H9 (cell line): ENCODE measurements around the gene ARHGAP12. TPM values are rescaled to one million over a fixed set of nuclear protein-coding genes. Genes with fewer than 3 reads are reported as not detected.

Experiments
- DNase-seq: peaks from one replicate; pipeline ENCODE4 v3.0.0-alpha.2; 2017
- H2AFZ ChIP-seq: one replicate; pipeline ENCODE4 v1.6.1; 2013; ENCODE audit warnings: mild to moderate bottlenecking, low read length, control low read depth, moderate library complexity
- H2AK5ac ChIP-seq: 2 replicates; pipeline ENCODE4 v1.6.1; 2013; ENCODE audit warnings: low read length, control low read depth, mixed read lengths; ENCODE audit not compliant: insufficient read length
- H2BK120ac ChIP-seq: one replicate; pipeline ENCODE4 v1.6.1; 2013; ENCODE audit warnings: low read depth, mild to moderate bottlenecking, low read length, control low read depth, inconsistent platforms; ENCODE audit not compliant: poor library complexity, severe bottlenecking
- H2BK12ac ChIP-seq: 2 replicates; pipeline ENCODE4 v1.6.1; 2013; ENCODE audit warnings: low read length, control low read depth, mixed read lengths, low read depth; ENCODE audit not compliant: insufficient read length
- H2BK15ac ChIP-seq: 2 replicates; pipeline ENCODE4 v1.6.1; 2013; ENCODE audit warnings: low read depth, low read length, control low read depth
- H2BK20ac ChIP-seq: one replicate; pipeline ENCODE4 v1.6.1; 2013; ENCODE audit warnings: low read depth, mild to moderate bottlenecking, low read length, control low read depth, inconsistent platforms; ENCODE audit not compliant: poor library complexity, severe bottlenecking
- H2BK5ac ChIP-seq: 2 replicates; pipeline ENCODE4 v1.6.1; 2013; ENCODE audit warnings: low read length, control low read depth, mixed read lengths; ENCODE audit not compliant: insufficient read length
- H3K14ac ChIP-seq: 2 replicates; pipeline ENCODE4 v1.6.1; 2013; ENCODE audit warnings: low read length, control low read depth; ENCODE audit not compliant: insufficient read depth
- H3K18ac ChIP-seq: 2 replicates; pipeline ENCODE4 v1.6.1; 2013; ENCODE audit warnings: low read depth, mild to moderate bottlenecking, mixed read lengths, low read length, control low read depth; ENCODE audit not compliant: insufficient read length
- H3K23ac ChIP-seq: 2 replicates; pipeline ENCODE4 v1.6.1; 2013; ENCODE audit warnings: low read length, control low read depth, mixed read lengths, low read depth; ENCODE audit not compliant: insufficient read length
- H3K23me2 ChIP-seq: 2 replicates; pipeline ENCODE4 v1.6.1; 2013; ENCODE audit warnings: low read depth, mild to moderate bottlenecking, mixed read lengths, low read length, control low read depth; ENCODE audit not compliant: insufficient read length, poor library complexity, severe bottlenecking
- H3K27ac ChIP-seq: 2 replicates; pipeline ENCODE4 v1.5.1; 2013; ENCODE audit warnings: low read length, control low read depth, mixed read lengths, low read depth; ENCODE audit not compliant: insufficient read length
- H3K27me3 ChIP-seq: 2 replicates; pipeline ENCODE4 v1.6.1; 2013; ENCODE audit warnings: low read length, control low read depth, inconsistent platforms; ENCODE audit not compliant: insufficient read depth
- H3K4ac ChIP-seq: 2 replicates; pipeline ENCODE4 v1.6.1; 2013; ENCODE audit warnings: low read depth, mild to moderate bottlenecking, control low read depth, inconsistent platforms, low read length, moderate library complexity
- H3K4me1 ChIP-seq: 2 replicates; pipeline ENCODE4 v1.6.1; 2013; ENCODE audit warnings: low read length, control low read depth, inconsistent platforms; ENCODE audit not compliant: insufficient read depth
- H3K4me2 ChIP-seq: 2 replicates; pipeline ENCODE4 v1.6.1; 2013; ENCODE audit warnings: low read length, control low read depth, mixed read lengths; ENCODE audit not compliant: insufficient read length, insufficient read depth
- H3K56ac ChIP-seq: 2 replicates; pipeline ENCODE4 v1.6.1; 2013; ENCODE audit warnings: low read depth, mild to moderate bottlenecking, mixed read lengths, low read length, control low read depth; ENCODE audit not compliant: insufficient read length
- H3K79me1 ChIP-seq: 2 replicates; pipeline ENCODE4 v1.6.1; 2013; ENCODE audit warnings: low read depth, mild to moderate bottlenecking, moderate library complexity, low read length, control low read depth, inconsistent platforms; ENCODE audit not compliant: insufficient read depth, poor library complexity, severe bottlenecking
- H3K79me2 ChIP-seq: 2 replicates; pipeline ENCODE4 v1.6.1; 2013; ENCODE audit warnings: low read length, control low read depth, inconsistent platforms; ENCODE audit not compliant: insufficient read depth
- H3K9ac ChIP-seq: 2 replicates; pipeline ENCODE4 v1.6.1; 2013; ENCODE audit warnings: low read length, control low read depth, mixed read lengths; ENCODE audit not compliant: insufficient read length; ENCODE audit errors: extremely low read depth
- H3K9me3 ChIP-seq: one replicate; pipeline ENCODE4 v1.6.1; 2013; ENCODE audit warnings: low read depth, low read length, inconsistent platforms; ENCODE audit not compliant: control insufficient read depth
- H3T11ph ChIP-seq: one replicate; pipeline ENCODE4 v1.6.1; 2013; ENCODE audit warnings: mild to moderate bottlenecking, low read length, control low read depth, inconsistent platforms
- H4K20me1 ChIP-seq: one replicate; pipeline ENCODE4 v1.6.1; 2013; ENCODE audit not compliant: control insufficient read depth, insufficient read length, insufficient read depth
- H4K5ac ChIP-seq: 2 replicates; pipeline ENCODE4 v1.6.1; 2013; ENCODE audit warnings: low read depth, mild to moderate bottlenecking, mixed read lengths, low read length, control low read depth; ENCODE audit not compliant: insufficient read length
- H4K8ac ChIP-seq: replicated peaks from 2 replicates; pipeline ENCODE4 v1.6.1; 2013; ENCODE audit warnings: low read length, control low read depth, mixed read lengths, low read depth; ENCODE audit not compliant: insufficient read length
- H4K91ac ChIP-seq: 2 replicates; pipeline ENCODE4 v1.6.1; 2013; ENCODE audit warnings: low read depth, mild to moderate bottlenecking, moderate library complexity, mixed read lengths, low read length, control low read depth; ENCODE audit not compliant: insufficient read length
- H3K27ac Mint-ChIP-seq, 3 experiments: 2 replicates in 2 of 3; 3 replicates in 1 of 3; pipeline ENCODE4 v1.8.0; 2020 to 2021; ENCODE audit warnings: mixed read lengths in 3 of 3, mild to moderate bottlenecking in 1 of 3, moderate library complexity in 1 of 3
- H3K27me3 Mint-ChIP-seq: 2 replicates; pipeline ENCODE4 v1.8.0; 2021; ENCODE audit warnings: low read depth, mild to moderate bottlenecking, moderate library complexity, mixed read lengths
- H3K36me3 Mint-ChIP-seq, 3 experiments: 2 replicates in 2 of 3; 3 replicates in 1 of 3; pipeline ENCODE4 v1.8.0; 2020 to 2021; ENCODE audit warnings: low read depth in 3 of 3, mixed read lengths in 3 of 3; ENCODE audit not compliant: insufficient read depth in 1 of 3
- H3K4me1 Mint-ChIP-seq, 2 experiments: 2 replicates each; pipeline ENCODE4 v1.8.0; 2020; ENCODE audit warnings: mixed read lengths in 2 of 2
- H3K4me3 Mint-ChIP-seq, 2 experiments: 2 replicates in 1 of 2; 3 replicates in 1 of 2; pipeline ENCODE4 v1.8.0; 2020 to 2021; ENCODE audit warnings: mild to moderate bottlenecking in 2 of 2, mixed read lengths in 2 of 2, moderate library complexity in 1 of 2
- H3K9me3 Mint-ChIP-seq, 2 experiments: 2 replicates in 1 of 2; 3 replicates in 1 of 2; pipeline ENCODE4 v1.8.0; 2020; ENCODE audit warnings: mild to moderate bottlenecking in 2 of 2, mixed read lengths in 2 of 2, moderate library complexity in 1 of 2
- CTCF ChIP-seq: fragments of 200-600 bp; sonication (generic); conservative IDR thresholded peaks from 3 replicates; pipeline ENCODE4 v1.8.0; 2021; ENCODE audit warnings: antibody characterized with exemption, mild to moderate bottlenecking
- WGBS: extraction: QIAGEN DNeasy Blood & Tissue Kit; methylation state at CpG from one replicate; pipeline ENCODE4 v1.1.7; 2013; ENCODE audit warnings: missing lambda C conversion rate, low lambda C conversion rate, mixed read lengths; ENCODE audit not compliant: insufficient read length; ENCODE audit errors: extremely low coverage; 5-methylcytosine and 5-hydroxymethylcytosine counted together
- total RNA-seq: library from RNA; stranded (reverse); gene quantifications from 2 replicates; pipeline ENCODE4 v1.2.1, GENCODE V29; 2021

ARHGAP12 gene
- total RNA-seq, 1 experiment from 2014 or later: 34.3 TPM

GRCh38 chr10:31829776-31830175 lies 98.9 kb downstream of the ARHGAP12 start:
- Histone ChIP-seq H2BK5ac (no peak overlapping the region), H2BK20ac (no peak overlapping the region), H3K79me2 (no peaks in the 10 kb centered on the region), H3K23ac (no peak overlapping the region), H3K4ac (no peak overlapping the region), H3K27ac (no peak overlapping the region), H2AK5ac (no peak overlapping the region), H3K14ac (no peak overlapping the region), H3K18ac (no peak overlapping the region), H2AFZ (no peak overlapping the region), H4K8ac (no peak overlapping the region), H4K20me1 (no peaks in the 10 kb centered on the region), H3K56ac (no peak overlapping the region), H3K23me2 (no peaks in the 10 kb centered on the region), H2BK15ac (no peak overlapping the region), H3K9me3 (no peaks in the 10 kb centered on the region), H3K9ac (no peak overlapping the region), H3K4me2 (no peak overlapping the region), H2BK120ac (no peak overlapping the region), H3K79me1 (no peaks in the 10 kb centered on the region), H4K5ac (no peak overlapping the region), H3T11ph (no peak overlapping the region), H4K91ac (no peak overlapping the region), H3K4me1 (no peaks in the 10 kb centered on the region), H2BK12ac (no peak overlapping the region), H3K27me3 (no peaks in the 10 kb centered on the region)
- no peak for DNase-seq
- H3K4me1 Mint-ChIP-seq: peaks cover 19 to 26% of the 10 kb centered on the region in 2 experiments
- H3K36me3 Mint-ChIP-seq: peaks cover 0 to 1% (median 1%) of the 10 kb centered on the region in 3 experiments; a peak in 4 of 7 replicates
- no peak overlapping the region for H3K4me3 Mint-ChIP-seq
- no peaks in the 10 kb centered on the region for H3K27me3 Mint-ChIP-seq
- WGBS: no CpG with 5 or more reads among the region's 1 CpG
- no peak for TF ChIP-seq CTCF
- no peaks in the 10 kb centered on the region for H3K9me3 Mint-ChIP-seq
- peak overlapping the region in 1 of 3 experiments; percentile 87; a peak in 3 of 7 replicates for H3K27ac Mint-ChIP-seq
